OCI-LY3 (cell line): ENCODE measurements around the gene DYNC2LI1.

Experiments
- EZH2phosphoT487 ChIP-seq: fragments of 200-600 bp; shearing (Covaris generic); IDR thresholded peaks from 2 replicates; pipeline ENCODE4 v1.6.1; 2018; ENCODE audit warnings: antibody characterized with exemption, mixed run types, low read depth
- TF ChIP-seq, protein P1 (sequence below): fragments of 200-600, 300-600 bp; sonication (generic); IDR thresholded peaks from 2 replicates; pipeline ENCODE4 v1.5.1; 2014; ENCODE audit warnings: antibody characterized with exemption, low read length, low read depth

DNA sequence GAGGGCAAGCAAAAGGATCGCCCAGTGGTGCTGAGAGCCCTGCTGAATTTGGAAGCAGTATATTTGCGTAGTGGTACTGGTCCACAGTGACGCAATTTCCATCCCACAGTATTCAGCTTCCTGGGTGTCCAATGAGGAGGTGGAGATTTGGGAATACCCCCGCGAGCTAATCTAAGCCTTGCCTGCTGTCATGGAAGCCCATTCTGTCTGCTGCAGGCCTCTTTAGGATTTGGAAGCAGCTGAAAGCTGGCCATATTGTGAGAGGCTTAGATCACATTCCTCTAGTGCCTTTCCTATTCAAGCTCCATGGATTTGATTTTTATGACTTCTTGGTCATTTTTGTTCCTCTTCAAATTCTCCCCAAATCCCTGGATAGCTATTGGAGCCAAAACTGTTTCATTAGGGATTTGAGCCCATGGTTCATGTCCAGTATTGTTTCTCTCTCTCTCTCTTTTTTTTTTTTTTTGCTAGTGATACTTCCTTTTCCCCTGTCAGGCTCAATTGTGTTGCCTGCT is 22.3 kb upstream of the DYNC2LI1 start:
- TF ChIP-seq, protein P1, sequence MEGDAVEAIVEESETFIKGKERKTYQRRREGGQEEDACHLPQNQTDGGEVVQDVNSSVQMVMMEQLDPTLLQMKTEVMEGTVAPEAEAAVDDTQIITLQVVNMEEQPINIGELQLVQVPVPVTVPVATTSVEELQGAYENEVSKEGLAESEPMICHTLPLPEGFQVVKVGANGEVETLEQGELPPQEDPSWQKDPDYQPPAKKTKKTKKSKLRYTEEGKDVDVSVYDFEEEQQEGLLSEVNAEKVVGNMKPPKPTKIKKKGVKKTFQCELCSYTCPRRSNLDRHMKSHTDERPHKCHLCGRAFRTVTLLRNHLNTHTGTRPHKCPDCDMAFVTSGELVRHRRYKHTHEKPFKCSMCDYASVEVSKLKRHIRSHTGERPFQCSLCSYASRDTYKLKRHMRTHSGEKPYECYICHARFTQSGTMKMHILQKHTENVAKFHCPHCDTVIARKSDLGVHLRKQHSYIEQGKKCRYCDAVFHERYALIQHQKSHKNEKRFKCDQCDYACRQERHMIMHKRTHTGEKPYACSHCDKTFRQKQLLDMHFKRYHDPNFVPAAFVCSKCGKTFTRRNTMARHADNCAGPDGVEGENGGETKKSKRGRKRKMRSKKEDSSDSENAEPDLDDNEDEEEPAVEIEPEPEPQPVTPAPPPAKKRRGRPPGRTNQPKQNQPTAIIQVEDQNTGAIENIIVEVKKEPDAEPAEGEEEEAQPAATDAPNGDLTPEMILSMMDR: no peak
- TF ChIP-seq EZH2phosphoT487: no peak
